HuH-7 (cell line): ENCODE results near the gene CCNE1.
"Not testable (repeated sequence)": the region's sequence is repeated elsewhere in the genome, so short reads cannot be mapped to it uniquely, and the experiment has no call there.

ENCODE experiments used
- DNase-seq: peaks from one replicate; pipeline ENCODE4 v3.0.0; 2011; ENCODE audit warnings: low spot score

The CCNE1 gene

GRCh38 chr19:29815231-29815630 lies 3.4 kb downstream of the CCNE1 start:
- no peak for DNase-seq

- DNase-seq, result no peak
Observed at GRCh38 chr19:29817316-29817715, 5.5 kb downstream of the CCNE1 start.

GRCh38 chr19:29819300-29819699 lies 7.5 kb downstream of the CCNE1 start:
- DNase-seq, result no peak

GRCh38 chr19:29819986-29820385 lies 8.2 kb downstream of the CCNE1 start:
- no peak for DNase-seq

- DNase-seq, result no peak
Observed at GRCh38 chr19:29823581-29824330, 12.0 kb downstream of the CCNE1 start.

- not testable (repeated sequence) for DNase-seq
Observed at GRCh38 chr19:29825263-29825662, 13.5 kb downstream of the CCNE1 start.

- DNase-seq, result no peak
Observed at GRCh38 chr19:29831041-29831548, 19.3 kb downstream of the CCNE1 start.

- no peak for DNase-seq
Observed at GRCh38 chr19:29831686-29832085, 19.9 kb downstream of the CCNE1 start.

GRCh38 chr19:29832801-29833200 lies 21.0 kb downstream of the CCNE1 start:
- no peak for DNase-seq

- DNase-seq, result no peak
Observed at GRCh38 chr19:29833614-29834261, 21.9 kb downstream of the CCNE1 start.

GRCh38 chr19:29834991-29835846 lies 23.4 kb downstream of the CCNE1 start:
- DNase-seq, result no peak

GRCh38 chr19:29836409-29836825 lies 24.6 kb downstream of the CCNE1 start:
- no peak for DNase-seq

- no peak for DNase-seq
Observed at GRCh38 chr19:29837448-29837981, 25.7 kb downstream of the CCNE1 start.

GRCh38 chr19:29837996-29838395 lies 26.2 kb downstream of the CCNE1 start:
- DNase-seq, result no peak

GRCh38 chr19:29840066-29840950 lies 28.5 kb downstream of the CCNE1 start:
- DNase-seq, result no peak

GRCh38 chr19:29841209-29841558 lies 29.4 kb downstream of the CCNE1 start:
- no peak for DNase-seq

GRCh38 chr19:29841559-29842367 lies 30.0 kb downstream of the CCNE1 start:
- peak; percentile 58 for DNase-seq

GRCh38 chr19:29842471-29843179 lies 30.8 kb downstream of the CCNE1 start:
- no peak for DNase-seq

GRCh38 chr19:29843180-29844051 lies 31.6 kb downstream of the CCNE1 start:
- DNase-seq, result no peak
